ENCODE results near the gene OR5AN1. TPM values are rescaled to one million over a fixed set of nuclear protein-coding genes. Genes with fewer than 3 reads are reported as not detected.

Gene OR5AN1
- total RNA-seq, 1 donor from 2014 or later: not detected

DNA sequence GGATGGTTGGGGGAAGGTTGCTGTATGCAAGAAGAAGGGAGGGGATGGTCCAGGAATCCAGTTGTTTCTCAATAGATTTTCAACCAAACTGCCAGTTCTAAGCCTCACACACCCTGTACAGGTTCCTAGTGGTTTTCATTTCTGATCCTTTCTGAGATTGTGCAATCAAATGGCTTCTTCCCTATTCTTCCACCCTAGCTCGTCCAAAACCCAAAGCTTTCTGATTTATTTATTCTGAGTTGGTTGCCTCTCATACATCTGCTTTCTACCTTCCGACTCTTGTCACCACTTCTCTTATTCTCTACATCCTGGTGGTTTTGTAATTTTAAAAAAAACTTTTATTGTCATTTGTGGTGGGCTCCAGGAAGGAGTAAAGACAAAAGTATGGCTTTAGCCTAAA lies 55.0 kb downstream of the OR5AN1 start:
- H3K4me3 Mint-ChIP-seq: no peak overlapping the region
- no peaks in the 10 kb centered on the region for H3K4me1 Mint-ChIP-seq (ENCODE audit: unreplicated experiment)
- DNase-seq (ENCODE audit: extremely low spot score, unreplicated experiment): no peak
- H3K27ac Mint-ChIP-seq: no peak overlapping the region
- H3K9me3 Mint-ChIP-seq: no peaks in the 10 kb centered on the region
- H3K27me3 Mint-ChIP-seq: no peaks in the 10 kb centered on the region
- TF ChIP-seq, protein P1, sequence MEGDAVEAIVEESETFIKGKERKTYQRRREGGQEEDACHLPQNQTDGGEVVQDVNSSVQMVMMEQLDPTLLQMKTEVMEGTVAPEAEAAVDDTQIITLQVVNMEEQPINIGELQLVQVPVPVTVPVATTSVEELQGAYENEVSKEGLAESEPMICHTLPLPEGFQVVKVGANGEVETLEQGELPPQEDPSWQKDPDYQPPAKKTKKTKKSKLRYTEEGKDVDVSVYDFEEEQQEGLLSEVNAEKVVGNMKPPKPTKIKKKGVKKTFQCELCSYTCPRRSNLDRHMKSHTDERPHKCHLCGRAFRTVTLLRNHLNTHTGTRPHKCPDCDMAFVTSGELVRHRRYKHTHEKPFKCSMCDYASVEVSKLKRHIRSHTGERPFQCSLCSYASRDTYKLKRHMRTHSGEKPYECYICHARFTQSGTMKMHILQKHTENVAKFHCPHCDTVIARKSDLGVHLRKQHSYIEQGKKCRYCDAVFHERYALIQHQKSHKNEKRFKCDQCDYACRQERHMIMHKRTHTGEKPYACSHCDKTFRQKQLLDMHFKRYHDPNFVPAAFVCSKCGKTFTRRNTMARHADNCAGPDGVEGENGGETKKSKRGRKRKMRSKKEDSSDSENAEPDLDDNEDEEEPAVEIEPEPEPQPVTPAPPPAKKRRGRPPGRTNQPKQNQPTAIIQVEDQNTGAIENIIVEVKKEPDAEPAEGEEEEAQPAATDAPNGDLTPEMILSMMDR (conservative IDR thresholded peaks at IDR 0.05): no peak
- no peaks in the 10 kb centered on the region for H3K36me3 Mint-ChIP-seq

DNA sequence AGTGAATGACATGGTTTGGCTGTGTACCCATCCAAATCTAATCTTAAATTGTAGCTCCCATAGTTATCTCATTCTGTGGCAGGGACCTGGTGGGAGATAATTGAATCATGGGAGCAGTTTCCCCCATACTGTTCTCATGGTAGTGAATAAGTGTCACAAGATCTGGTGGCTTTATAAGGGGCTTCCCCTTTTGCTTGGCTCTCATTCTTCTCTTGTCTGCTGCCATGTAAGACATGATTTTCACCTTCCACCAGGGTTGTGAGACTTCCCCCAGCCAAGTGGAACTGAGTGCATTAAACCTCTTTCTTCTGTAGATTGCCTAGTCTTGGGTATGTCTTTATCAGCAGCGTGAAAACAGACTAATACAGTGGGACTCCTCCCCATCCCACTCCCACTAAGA lies 56.4 kb downstream of the OR5AN1 start:
- no peak for DNase-seq (ENCODE audit: extremely low spot score, unreplicated experiment)
- H3K27me3 Mint-ChIP-seq: no peaks in the 10 kb centered on the region
- H3K27ac Mint-ChIP-seq: no peak overlapping the region
- no peaks in the 10 kb centered on the region for H3K36me3 Mint-ChIP-seq
- TF ChIP-seq, protein P1 (conservative IDR thresholded peaks at IDR 0.05): no peak
- H3K4me1 Mint-ChIP-seq (ENCODE audit: unreplicated experiment): no peaks in the 10 kb centered on the region
- no peak overlapping the region for H3K4me3 Mint-ChIP-seq
- H3K9me3 Mint-ChIP-seq: no peaks in the 10 kb centered on the region

DNA sequence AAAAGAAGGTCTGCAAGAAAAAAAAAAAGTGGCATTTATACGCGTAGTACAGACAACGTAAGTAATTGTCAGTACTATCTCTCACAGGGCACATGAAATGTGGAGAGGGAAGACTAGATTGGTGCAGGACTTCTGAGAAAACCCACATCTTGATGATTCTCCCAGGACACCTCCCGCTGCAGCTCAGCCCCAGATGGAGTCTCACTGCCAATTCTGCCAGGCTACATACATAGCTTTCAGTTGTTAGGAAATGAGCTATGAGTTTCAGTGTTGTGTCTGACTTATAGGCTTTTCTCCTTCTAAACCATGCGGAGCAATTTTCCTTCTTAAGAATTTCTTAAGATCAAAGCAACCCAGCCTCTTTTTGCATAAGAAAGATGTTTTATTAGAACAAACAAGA lies 57.9 kb downstream of the OR5AN1 start:
- no peaks in the 10 kb centered on the region for H3K9me3 Mint-ChIP-seq
- H3K4me1 Mint-ChIP-seq (ENCODE audit: unreplicated experiment): no peaks in the 10 kb centered on the region
- no peak overlapping the region for H3K27ac Mint-ChIP-seq
- no peak overlapping the region for H3K4me3 Mint-ChIP-seq
- no peak for DNase-seq (ENCODE audit: extremely low spot score, unreplicated experiment)
- TF ChIP-seq, protein P1 (conservative IDR thresholded peaks at IDR 0.05): no peak
- H3K27me3 Mint-ChIP-seq: no peaks in the 10 kb centered on the region
- H3K36me3 Mint-ChIP-seq: no peaks in the 10 kb centered on the region

DNA sequence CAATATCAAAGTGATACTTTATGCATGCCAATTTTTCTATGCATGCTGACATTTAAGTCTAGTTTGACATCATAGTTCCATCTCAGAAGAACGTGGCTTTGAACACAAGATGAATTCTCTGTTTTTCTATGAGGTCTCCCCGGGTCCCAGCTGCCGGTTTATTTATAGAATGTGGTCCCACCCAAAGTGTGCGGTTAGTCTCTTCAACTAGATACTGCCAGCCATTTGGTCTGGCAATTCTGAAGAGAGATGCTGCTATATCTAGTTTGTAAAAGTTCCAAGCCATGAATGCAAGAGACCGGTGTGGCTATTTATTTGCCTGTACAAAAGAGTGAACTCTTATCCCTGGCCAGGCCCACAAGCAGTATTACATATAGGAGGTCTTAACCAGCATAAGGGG lies 58.3 kb downstream of the OR5AN1 start:
- no peak overlapping the region for H3K4me3 Mint-ChIP-seq
- no peaks in the 10 kb centered on the region for H3K27me3 Mint-ChIP-seq
- H3K27ac Mint-ChIP-seq: no peak overlapping the region
- H3K9me3 Mint-ChIP-seq: no peaks in the 10 kb centered on the region
- no peaks in the 10 kb centered on the region for H3K36me3 Mint-ChIP-seq
- no peak for DNase-seq (ENCODE audit: extremely low spot score, unreplicated experiment)
- no peaks in the 10 kb centered on the region for H3K4me1 Mint-ChIP-seq (ENCODE audit: unreplicated experiment)
- TF ChIP-seq, protein P1 (conservative IDR thresholded peaks at IDR 0.05): no peak

DNA sequence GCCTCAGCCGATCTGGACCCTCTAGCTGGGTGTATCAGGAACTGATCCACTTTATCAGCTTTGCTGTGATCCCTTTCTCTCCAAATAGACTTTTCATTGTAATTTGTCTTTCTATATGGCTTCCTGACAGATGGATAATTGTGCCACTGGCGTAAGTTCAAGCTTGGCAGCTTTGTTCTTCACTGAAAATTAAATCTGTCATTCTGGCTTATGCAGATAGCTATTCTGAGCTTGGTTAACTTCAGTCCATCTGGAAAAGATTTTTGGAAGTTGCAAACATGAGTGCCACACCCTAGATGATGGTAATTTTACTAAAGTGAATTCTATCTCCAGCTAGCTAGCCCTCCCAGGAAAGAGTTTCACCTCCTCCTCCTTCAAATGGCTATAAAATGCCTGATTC lies 59.5 kb downstream of the OR5AN1 start:
- no peak overlapping the region for H3K27ac Mint-ChIP-seq
- no peaks in the 10 kb centered on the region for H3K4me1 Mint-ChIP-seq (ENCODE audit: unreplicated experiment)
- H3K4me3 Mint-ChIP-seq: no peak overlapping the region
- DNase-seq (ENCODE audit: extremely low spot score, unreplicated experiment): no peak
- no peaks in the 10 kb centered on the region for H3K9me3 Mint-ChIP-seq
- TF ChIP-seq, protein P1 (conservative IDR thresholded peaks at IDR 0.05): no peak
- H3K36me3 Mint-ChIP-seq: no peaks in the 10 kb centered on the region
- no peaks in the 10 kb centered on the region for H3K27me3 Mint-ChIP-seq

Other genes starting within 250 kb of the OR5AN1 start
- gene FAM111A, start 216.0 kb upstream of the OR5AN1 start, total RNA-seq (ENCODE audit: low replicate concordance): 28.4 and 29.1 TPM in 2 replicates
- gene DTX4, start 186.8 kb upstream of the OR5AN1 start, total RNA-seq (ENCODE audit: low replicate concordance): 55.3 and 79.2 TPM in 2 replicates
- not detected in 2 replicates for gene MPEG1, start 146.0 kb upstream of the OR5AN1 start, total RNA-seq (ENCODE audit: low replicate concordance)
- gene OR5A2, start 67.5 kb downstream of the OR5AN1 start, total RNA-seq (ENCODE audit: low replicate concordance): not detected in 2 replicates
- not detected in 2 replicates for gene OR5A1, start 77.6 kb downstream of the OR5AN1 start, total RNA-seq (ENCODE audit: low replicate concordance)
- not detected in 2 replicates for gene OR4D6, start 98.1 kb downstream of the OR5AN1 start, total RNA-seq (ENCODE audit: low replicate concordance)
- not detected in 2 replicates for gene OR4D10, start 114.4 kb downstream of the OR5AN1 start, total RNA-seq (ENCODE audit: low replicate concordance)
- not detected in 2 replicates for gene OR4D11, start 144.7 kb downstream of the OR5AN1 start, total RNA-seq (ENCODE audit: low replicate concordance)
- not detected in 2 replicates for gene OR4D9, start 152.6 kb downstream of the OR5AN1 start, total RNA-seq (ENCODE audit: low replicate concordance)

Measured in type B pancreatic cell (in vitro differentiated cells).